WI38 (cell line): Measurements from ENCODE around the gene IFFO2.
A peak's percentile ranks its signal among the peaks of the same experiment; 100 is the strongest.

Source experiments
- H3K4me3 ChIP-seq: 2 replicates; pipeline ENCODE4 v1.5.1; 2011; ENCODE audit warnings: low read depth, mild to moderate bottlenecking, control low read depth, low read length
- CTCF ChIP-seq: IDR thresholded peaks from 2 replicates; pipeline ENCODE4 v1.5.1; 2012; ENCODE audit warnings: low read depth, mild to moderate bottlenecking, control low read depth, low read length

The IFFO2 gene

GRCh38 chr1:18919197-18919905 lies 37.1 kb downstream of the IFFO2 start:
- no peak overlapping the region for H3K4me3 ChIP-seq
- no peak for TF ChIP-seq CTCF

DNA sequence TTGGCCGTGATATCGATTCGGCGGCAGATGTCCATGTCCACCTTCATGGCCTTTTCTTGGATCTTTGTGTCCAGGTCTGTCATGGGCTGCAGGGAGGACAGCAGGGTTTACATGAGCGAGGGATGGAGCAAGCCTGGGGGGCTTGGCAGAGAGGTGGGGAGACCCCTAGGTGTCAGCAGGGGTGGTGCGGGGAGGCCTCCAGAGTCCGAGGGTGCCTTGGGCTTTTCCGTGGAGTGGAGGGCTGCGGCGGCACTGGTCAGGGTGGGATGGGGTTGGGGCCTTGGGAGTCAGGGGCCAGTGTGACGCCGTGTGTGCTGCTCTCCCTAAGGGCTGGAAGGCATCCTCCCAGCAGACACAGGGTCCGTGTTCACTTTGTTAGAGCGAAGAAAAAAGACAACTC lies 38.1 kb downstream of the IFFO2 start:
- H3K4me3 ChIP-seq: no peak overlapping the region
- TF ChIP-seq CTCF: no peak

DNA sequence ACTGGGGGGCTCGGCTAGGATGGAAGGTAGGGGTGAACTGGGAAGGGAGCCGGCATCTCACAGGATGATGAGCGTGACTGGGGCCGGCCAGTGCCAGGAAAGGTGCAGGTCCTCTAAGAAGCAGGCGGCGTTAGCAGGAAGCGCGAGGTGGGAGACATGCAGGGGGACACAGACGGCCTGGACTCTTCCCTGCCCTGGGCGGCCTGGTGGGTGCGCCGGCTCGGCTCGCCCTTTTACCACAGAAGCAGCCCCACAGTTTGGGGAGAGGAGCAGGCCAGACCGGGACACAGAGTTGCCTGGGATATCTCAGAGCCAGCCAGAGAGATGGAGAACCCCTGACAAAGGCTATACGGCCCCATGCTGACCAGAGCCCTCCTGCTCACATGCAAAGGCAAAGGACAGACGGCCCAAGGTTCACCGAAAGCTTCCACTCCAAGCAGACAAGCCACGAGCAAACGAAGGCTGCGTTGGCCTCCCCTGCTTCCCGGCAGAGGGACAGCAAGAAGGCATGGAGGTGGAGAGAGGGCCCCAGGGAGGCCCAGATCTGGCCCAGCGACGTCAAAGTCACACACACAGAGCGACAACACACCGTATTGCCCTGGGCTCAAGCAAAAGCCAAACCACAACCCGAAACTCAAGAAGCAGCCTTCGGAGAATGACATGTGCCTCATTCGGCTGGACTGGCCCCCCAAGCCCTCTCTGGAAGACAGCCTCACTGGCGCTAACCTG lies 39.2 kb downstream of the IFFO2 start:
- no peak overlapping the region for H3K4me3 ChIP-seq
- no peak for TF ChIP-seq CTCF

GRCh38 chr1:18915341-18915740 lies 41.1 kb downstream of the IFFO2 start:
- no peak for TF ChIP-seq CTCF
- no peak overlapping the region for H3K4me3 ChIP-seq

DNA sequence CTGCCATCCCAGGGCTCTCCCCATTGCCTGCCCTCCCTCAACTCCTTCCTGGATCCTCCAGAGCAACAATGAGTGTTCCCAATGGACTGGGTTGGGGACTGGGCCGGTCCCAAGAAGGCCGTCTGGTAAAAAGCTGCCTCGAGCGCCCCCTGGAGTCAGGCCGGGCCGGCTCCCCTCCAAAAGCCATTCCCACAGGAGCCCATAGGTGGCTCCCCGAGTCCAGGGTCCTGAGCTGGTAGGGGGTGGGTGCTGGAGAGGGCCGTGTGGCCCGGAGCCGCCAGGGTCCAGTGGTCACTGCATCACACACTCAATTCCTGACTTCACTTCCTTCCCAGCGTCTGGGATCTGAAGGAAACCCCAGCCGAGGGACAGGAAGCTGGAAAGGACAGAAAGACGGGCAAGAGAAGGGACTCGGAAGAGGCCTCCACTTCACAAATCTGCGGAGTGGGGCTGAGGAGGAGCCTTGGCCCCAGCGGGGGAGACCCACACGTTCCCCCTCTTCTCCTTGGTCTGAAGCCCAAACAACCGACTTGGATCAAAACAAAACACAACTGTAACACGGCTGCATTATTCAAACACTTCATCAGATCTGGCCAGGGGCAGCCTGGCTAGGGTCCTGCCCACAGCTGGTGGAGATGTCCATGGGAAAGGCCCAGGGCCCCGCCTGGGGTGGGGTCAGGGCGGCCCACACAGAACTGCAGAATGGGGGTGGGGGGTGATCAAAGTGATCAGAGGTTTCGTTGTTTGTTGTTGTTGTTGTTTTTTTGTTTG lies 43.2 kb downstream of the IFFO2 start:
- H3K4me3 ChIP-seq: no peak overlapping the region
- TF ChIP-seq CTCF: peak; percentile 100

- no peak overlapping the region for H3K4me3 ChIP-seq
- TF ChIP-seq CTCF: no peak
Measured at GRCh38 chr1:18912550-18912949, 43.9 kb downstream of the IFFO2 start.
